Ovary (tissue), 9 donors: Measurements from ENCODE around the gene SRPK1. TPM values are rescaled to one million over a fixed set of nuclear protein-coding genes. Genes with fewer than 3 reads are reported as not detected.

Experiments
- DNase-seq, 5 donors: peaks; one replicate each; pipeline ENCODE4 v3.0.0-alpha.2; 2019 to 2020
- H3K27ac ChIP-seq, 2 donors: fragments of 200-600 bp; one replicate each; pipeline versions ENCODE4 v1.5.1 to v1.8.0; 2019 to 2022
- H3K27me3 ChIP-seq: fragments of 200-600 bp; one replicate; pipeline ENCODE4 v1.8.0; 2022
- H3K36me3 ChIP-seq: fragments of 200-600 bp; sonication (generic); one replicate; pipeline ENCODE4 v1.5.1; 2019
- H3K4me1 ChIP-seq: one replicate; pipeline ENCODE4 v1.8.1; 2013; ENCODE audit warnings: mild to moderate bottlenecking, moderate library complexity; ENCODE audit not compliant: insufficient read depth
- H3K4me3 ChIP-seq: fragments of 200-600 bp; sonication (generic); one replicate; pipeline ENCODE4 v1.5.1; 2017
- H3K9me3 ChIP-seq, 2 donors: fragments of 200-600 bp in 1 of 2; sonication (generic) in 1 of 2; one replicate each; pipeline versions ENCODE4 v1.5.1 to v1.8.1; 2013 to 2019; ENCODE audit warnings: mild to moderate bottlenecking in 1 of 2, moderate library complexity in 1 of 2
- CTCF ChIP-seq, 3 donors: fragments of 450-650 bp in 2 of 3; fragments of 200-600 bp in 1 of 3; IDR thresholded peaks; one replicate each; pipeline versions ENCODE4 v1.5.1 to v1.8.0; 2016 to 2022; ENCODE audit warnings: antibody characterized with exemption in 3 of 3, mild to moderate bottlenecking in 1 of 3
- EP300 ChIP-seq: sonication (generic); formaldehyde crosslinking; IDR thresholded peaks from one replicate; pipeline ENCODE4 v1.6.1; 2017; ENCODE audit warnings: antibody characterized with exemption
- POLR2A ChIP-seq: fragments of 450-650 bp; IDR thresholded peaks from one replicate; pipeline ENCODE4 v1.6.1; 2017; ENCODE audit warnings: antibody characterized with exemption, mild to moderate bottlenecking, moderate library complexity
- WGBS, 3 donors: extraction: QIAGEN DNeasy Blood & Tissue Kit in 1 of 3; methylation state at CpG; one replicate each; pipeline versions ENCODE4 v1.1.5 to v1.1.7; 2013 to 2017; 5-methylcytosine and 5-hydroxymethylcytosine counted together
- intact Hi-C, 4 donors: fragments of 100-400 bp; cut with DNase I; formaldehyde crosslinking; loops; one replicate each; pipeline versions ENCODE4 v1.11.0 to v1.15.1; 2022 to 2023
- polyA plus RNA-seq, 2 donors: library from polyadenylated mRNA; stranded (reverse); fragments of 200-250 nt in 1 of 2; fragments of 350-450 nt in 1 of 2; fragmentation: Illumina TruSeq in 1 of 2; extraction: RNeasy Lipid Tissue Mini Kit (QIAGEN cat#74804) in 1 of 2; gene quantifications; one replicate each; pipeline ENCODE4 v1.2.3, GENCODE V29; 2013 to 2014
- total RNA-seq, 7 donors: library from RNA; depleted of rRNA in 2 of 7; stranded (reverse); fragments of >200 nt in 2 of 7; fragmentation: NEBNext Ultra II Directional in 3 of 7; extraction: Animal tissue kit (Norgen Biotek cat#: 25700) in 3 of 7; gene quantifications; one replicate each; pipeline versions ENCODE4 v1.1.0 to v1.2.4, GENCODE V29; 2016 to 2023
- donor health status: DM: no; HTN: no; CAD: no; lungs with moderate emphysema.
- donor health status: DM: no; HTN: no; CAD: no.
- donor health status: Bipolar disorder and iron deficiency.
- donor health status: DM: yes; HTN: yes; CAD: no.
- donor health status: DM: no; HTN: no; CAD: no.
- donor health status: DM: yes; HTN: yes; CAD: no.

SRPK1 gene
- total and polyA plus RNA-seq, 9 donors: 7.3 to 28.4 (median 23.3) TPM

- no peaks in the 10 kb centered on the region for H3K9me3 ChIP-seq
- TF ChIP-seq EP300 (no peak), POLR2A (no peak), CTCF (IDR thresholded peaks at IDR 0.05) (no peak)
- DNase-seq: no peak
- H3K27me3 ChIP-seq: no peaks in the 10 kb centered on the region
- intact Hi-C loops: loop anchor here in 2 of 4 donors (1.0 kb wide), 1 partner anchor 11 kb away; no protein-coding TSS in a partner anchor
- no peak overlapping the region for H3K27ac ChIP-seq
- no peaks in the 10 kb centered on the region for H3K36me3 ChIP-seq
- H3K4me1 ChIP-seq: no peaks in the 10 kb centered on the region
- WGBS, 3 donors: 78 to 82% (median 78%) methylated on average over 8 of the region's 8 CpGs
- H3K4me3 ChIP-seq: no peak overlapping the region
Measured at GRCh38 chr6:35797837-35798526, 122.9 kb downstream of the SRPK1 start.

DNA sequence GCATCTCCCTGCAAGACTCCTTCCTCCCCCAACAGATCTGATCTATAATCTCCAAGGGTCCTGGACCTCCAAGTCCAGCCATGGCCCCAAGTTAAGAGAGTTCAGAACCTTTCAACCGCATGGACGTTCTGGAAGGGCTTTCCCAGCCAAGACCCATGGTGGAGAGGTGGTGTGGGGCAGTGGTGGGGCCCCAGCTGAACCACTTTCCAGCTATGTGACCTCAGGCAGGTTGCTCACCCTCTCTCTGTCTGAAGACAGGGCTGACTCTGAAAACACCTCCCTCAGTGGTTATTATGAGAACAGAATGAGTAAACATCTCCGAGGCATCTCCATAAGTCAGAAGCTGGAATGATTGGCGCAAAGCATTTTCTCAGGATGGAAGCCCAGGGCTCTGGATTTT lies 124.7 kb downstream of the SRPK1 start:
- no peaks in the 10 kb centered on the region for H3K27me3 ChIP-seq
- H3K9me3 ChIP-seq: no peaks in the 10 kb centered on the region
- no peak for TF ChIP-seq EP300
- no peaks in the 10 kb centered on the region for H3K4me1 ChIP-seq
- no peak overlapping the region for H3K4me3 ChIP-seq
- intact Hi-C loops: no loop called here
- no peaks in the 10 kb centered on the region for H3K36me3 ChIP-seq
- no peak overlapping the region for H3K27ac ChIP-seq
- 70 to 80% (median 74%) methylated on average over 4 of the region's 4 CpGs for WGBS, 3 donors
- no peak for DNase-seq

DNA sequence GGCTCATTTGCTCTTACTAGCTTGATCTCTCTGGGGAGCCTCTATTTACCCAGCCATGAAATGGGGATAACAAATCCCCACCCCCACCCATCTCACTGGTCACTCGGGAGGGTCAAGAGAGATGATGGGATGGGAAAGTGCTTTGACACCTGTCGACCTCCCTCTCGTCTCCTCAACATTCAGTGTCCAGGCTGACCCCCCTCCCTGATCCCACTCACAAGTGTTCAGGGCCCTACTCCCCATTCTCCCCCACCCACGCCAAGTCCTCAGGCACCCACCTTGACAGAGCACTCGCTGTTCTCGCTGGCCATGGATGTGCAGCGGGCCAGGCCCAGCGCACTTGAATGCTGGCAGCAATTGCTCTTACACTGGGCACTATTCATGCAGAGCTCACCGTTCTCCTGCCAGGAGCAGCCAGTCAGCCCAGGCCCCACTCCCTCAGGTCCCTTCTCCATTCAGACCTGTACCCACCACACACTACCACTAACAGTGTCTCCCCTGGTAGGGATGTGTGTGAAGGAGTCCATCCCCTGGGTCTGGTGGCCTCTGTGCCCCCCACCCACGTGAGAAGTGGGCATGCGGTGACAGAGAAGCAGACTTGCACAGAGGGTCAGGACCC lies 125.3 kb downstream of the SRPK1 start:
- intact Hi-C loops: no loop called here
- H3K27ac ChIP-seq: no peak overlapping the region
- no peaks in the 10 kb centered on the region for H3K36me3 ChIP-seq
- H3K4me1 ChIP-seq: no peaks in the 10 kb centered on the region
- no peaks in the 10 kb centered on the region for H3K9me3 ChIP-seq
- 85 to 91% (median 87%) methylated on average over 11 of the region's 11 CpGs for WGBS, 3 donors
- no peak for DNase-seq
- no peak for TF ChIP-seq CTCF (IDR thresholded peaks at IDR 0.05)
- H3K4me3 ChIP-seq: no peak overlapping the region
- H3K27me3 ChIP-seq: no peaks in the 10 kb centered on the region

DNA sequence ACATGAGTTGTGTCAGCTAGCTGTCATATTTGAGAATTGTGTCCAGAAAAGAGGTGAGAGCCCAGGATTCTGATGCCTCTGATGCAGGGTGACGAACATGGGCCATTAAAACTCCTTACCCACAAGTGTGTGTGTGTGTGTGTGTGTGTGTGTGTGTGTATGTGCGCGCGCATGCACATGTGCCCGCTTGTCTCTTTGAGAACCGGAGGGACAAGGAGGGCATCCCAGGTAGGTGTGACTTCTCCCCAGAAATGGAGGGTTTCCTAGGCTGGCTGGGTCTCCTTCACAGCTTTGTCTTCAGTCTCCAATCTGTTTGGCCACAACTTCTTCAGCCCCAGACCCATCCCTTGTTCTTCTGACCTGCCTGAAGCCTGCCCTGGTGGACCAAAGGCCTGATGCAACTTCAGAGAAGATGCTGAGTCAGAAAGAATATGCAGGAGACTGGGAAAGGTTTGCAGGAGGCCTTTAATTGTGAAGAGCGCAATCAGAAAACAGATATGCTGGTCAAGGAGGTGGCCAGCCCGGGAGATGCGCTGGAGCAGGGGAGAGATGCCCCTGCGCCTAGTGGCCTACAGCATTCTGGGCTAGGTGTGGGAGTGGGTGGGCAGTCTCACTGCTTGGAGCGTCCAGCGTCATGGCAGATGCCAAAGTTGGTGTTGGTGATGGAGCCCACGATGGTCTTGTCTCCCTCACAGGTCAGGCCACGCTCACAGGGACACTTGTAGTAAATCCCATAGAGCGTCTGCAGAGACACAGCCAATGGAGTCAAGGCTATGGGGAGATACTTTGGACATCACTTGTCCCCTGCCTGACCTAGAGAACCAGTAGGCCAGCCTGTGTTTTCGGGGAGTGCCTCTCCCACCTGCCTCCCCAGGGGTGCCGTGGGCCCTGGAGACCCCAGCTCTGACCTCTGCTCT lies 126.1 kb downstream of the SRPK1 start:
- H3K27ac ChIP-seq: no peak overlapping the region
- TF ChIP-seq CTCF (IDR thresholded peaks at IDR 0.05) (no peak), POLR2A (no peak), EP300 (no peak)
- H3K9me3 ChIP-seq: no peaks in the 10 kb centered on the region
- no peaks in the 10 kb centered on the region for H3K36me3 ChIP-seq
- no peaks in the 10 kb centered on the region for H3K4me1 ChIP-seq
- no peak for DNase-seq
- intact Hi-C loops: no loop called here
- WGBS, 3 donors: 88 to 90% (median 90%) methylated on average over 17 of the region's 17 CpGs
- no peak overlapping the region for H3K4me3 ChIP-seq
- H3K27me3 ChIP-seq: no peaks in the 10 kb centered on the region
